Central memory CD8-positive, alpha-beta T cell (primary cell): ENCODE measurements around the gene BASP1.
"Not testable (repeated sequence)": the region's sequence is repeated elsewhere in the genome, so short reads cannot be mapped to it uniquely, and the experiment has no call there.

Source experiments
- ATAC-seq: fragments of 150-1000 bp; cut with Tn5 transposase; replicated peaks from 2 replicates; pipeline ENCODE4 v1.10.0; 2022; ENCODE audit warnings: mild to moderate bottlenecking, moderate FRiP score, moderate number of reproducible peaks; ENCODE audit not compliant: poor library complexity, severe bottlenecking; ENCODE audit errors: extremely low read depth
- DNase-seq, 2 donors: peaks; one replicate each; pipeline ENCODE4 v3.0.0; 2021; ENCODE audit warnings: low spot score in 2 of 2
- H3K27ac Mint-ChIP-seq: one replicate; pipeline ENCODE4 v1.8.0; 2022; ENCODE audit warnings: low read depth, mild to moderate bottlenecking, moderate library complexity, mixed read lengths
- H3K27me3 Mint-ChIP-seq: one replicate; pipeline ENCODE4 v1.8.0; 2022; ENCODE audit warnings: mixed read lengths
- H3K36me3 Mint-ChIP-seq: one replicate; pipeline ENCODE4 v1.8.0; 2022; ENCODE audit warnings: mild to moderate bottlenecking, moderate library complexity, mixed read lengths; ENCODE audit not compliant: insufficient read depth
- H3K4me1 Mint-ChIP-seq: one replicate; pipeline ENCODE4 v1.8.0; 2022; ENCODE audit warnings: mixed read lengths
- H3K4me3 Mint-ChIP-seq: one replicate; pipeline ENCODE4 v1.8.0; 2022; ENCODE audit warnings: mild to moderate bottlenecking, moderate library complexity, mixed read lengths
- H3K9me3 Mint-ChIP-seq: one replicate; pipeline ENCODE4 v1.8.0; 2022; ENCODE audit warnings: mixed read lengths

The BASP1 gene

DNA sequence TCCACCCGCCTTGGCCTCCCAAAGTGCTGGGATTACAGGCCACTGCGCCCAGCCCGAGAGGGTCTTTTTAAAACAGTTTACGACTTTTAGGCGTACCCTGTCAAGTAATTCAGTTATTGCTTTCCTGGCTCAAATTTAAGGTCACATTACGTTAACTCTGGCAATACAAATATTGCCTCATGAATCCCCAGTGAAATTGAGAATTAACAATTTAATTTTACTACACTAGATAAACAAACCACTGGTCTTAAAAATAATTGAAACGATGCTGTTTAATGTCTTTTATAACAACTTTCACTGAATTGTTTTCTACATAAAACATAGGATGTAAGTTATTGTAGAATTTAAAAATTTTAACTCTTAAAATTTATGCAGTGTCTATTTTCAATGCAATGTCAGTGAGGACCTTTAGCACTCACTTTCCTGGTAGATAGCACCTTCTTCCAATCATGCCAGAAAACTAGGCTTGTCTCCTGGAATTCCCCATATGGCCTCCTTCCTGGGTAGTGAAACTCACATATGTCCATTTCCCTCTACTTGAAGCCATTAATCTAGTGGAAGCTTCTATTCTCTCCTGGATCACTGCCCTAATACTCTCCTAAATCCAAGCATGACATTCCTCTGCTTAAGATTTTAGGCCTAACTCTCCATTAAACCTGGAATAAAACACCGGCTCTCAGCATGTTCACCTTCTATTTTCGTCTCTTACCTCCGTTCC is 13.5 kb downstream of the BASP1 start:
- H3K27ac Mint-ChIP-seq: no peak overlapping the region

DNA sequence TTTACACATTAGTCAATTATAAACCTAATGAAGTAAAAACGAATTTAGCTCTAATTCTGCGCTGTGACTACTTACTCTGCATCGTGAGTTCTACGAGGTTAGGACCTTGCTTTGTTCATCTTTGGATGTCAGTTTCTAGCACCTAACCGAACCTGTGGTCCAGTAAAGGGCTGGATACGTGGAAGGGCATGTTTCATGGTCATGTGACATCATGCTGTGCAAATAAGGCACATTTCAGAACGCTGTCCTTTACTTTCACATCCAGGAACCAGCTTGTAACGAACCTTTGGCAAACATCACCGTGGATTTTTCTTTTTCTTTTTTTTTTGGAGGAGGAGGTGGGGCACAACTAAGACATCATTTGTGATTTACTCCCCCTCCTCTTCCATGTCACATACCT is 15.0 kb downstream of the BASP1 start:
- ATAC-seq (no peak), DNase-seq (no peak)
- H3K36me3 Mint-ChIP-seq: peaks cover 3% of the 10 kb centered on the region
- H3K9me3 Mint-ChIP-seq: peaks cover 12% of the 10 kb centered on the region
- H3K27me3 Mint-ChIP-seq: no peaks in the 10 kb centered on the region
- no peak overlapping the region for H3K4me3 Mint-ChIP-seq
- H3K27ac Mint-ChIP-seq: no peak overlapping the region
- no peaks in the 10 kb centered on the region for H3K4me1 Mint-ChIP-seq

More for the DNA sequence above, 13.5 kb downstream of the BASP1 start:
- H3K4me3 Mint-ChIP-seq: no peak overlapping the region
- no peaks in the 10 kb centered on the region for H3K27me3 Mint-ChIP-seq
- DNase-seq: no peak
- no peaks in the 10 kb centered on the region for H3K4me1 Mint-ChIP-seq
- peaks cover 12% of the 10 kb centered on the region for H3K9me3 Mint-ChIP-seq
- ATAC-seq: no peak
- H3K36me3 Mint-ChIP-seq: peaks cover 3% of the 10 kb centered on the region

- peaks cover 3% of the 10 kb centered on the region for H3K36me3 Mint-ChIP-seq
- no peaks in the 10 kb centered on the region for H3K4me1 Mint-ChIP-seq
- ATAC-seq (no peak), DNase-seq (no peak)
- H3K9me3 Mint-ChIP-seq: peaks cover 10% of the 10 kb centered on the region
- no peak overlapping the region for H3K4me3 Mint-ChIP-seq
- no peaks in the 10 kb centered on the region for H3K27me3 Mint-ChIP-seq
- no peak overlapping the region for H3K27ac Mint-ChIP-seq
These were observed 16.1 kb downstream of the BASP1 start for GRCh38 chr5:17233488-17233887.

DNA sequence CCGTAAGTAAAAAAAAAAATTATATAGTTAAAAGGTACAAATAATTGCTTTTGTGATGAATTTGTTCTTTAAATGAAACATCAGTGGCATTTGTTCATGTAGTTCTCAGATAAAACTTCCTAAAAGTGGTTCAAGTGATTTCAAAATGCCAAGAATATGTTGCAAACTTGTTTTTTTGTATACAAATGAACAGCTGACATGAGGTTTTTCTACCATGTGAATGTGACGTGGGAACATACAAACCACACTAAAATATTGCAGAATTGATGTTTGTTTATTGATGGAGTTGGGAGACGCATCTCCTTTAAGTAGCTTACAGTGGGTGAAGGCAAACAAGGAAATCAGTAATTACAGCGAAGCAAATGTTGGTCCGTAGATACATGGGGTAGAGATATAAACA is 16.9 kb downstream of the BASP1 start:
- Mint-ChIP-seq H3K27ac (no peak overlapping the region), H3K36me3 (peaks cover 3% of the 10 kb centered on the region)

DNA sequence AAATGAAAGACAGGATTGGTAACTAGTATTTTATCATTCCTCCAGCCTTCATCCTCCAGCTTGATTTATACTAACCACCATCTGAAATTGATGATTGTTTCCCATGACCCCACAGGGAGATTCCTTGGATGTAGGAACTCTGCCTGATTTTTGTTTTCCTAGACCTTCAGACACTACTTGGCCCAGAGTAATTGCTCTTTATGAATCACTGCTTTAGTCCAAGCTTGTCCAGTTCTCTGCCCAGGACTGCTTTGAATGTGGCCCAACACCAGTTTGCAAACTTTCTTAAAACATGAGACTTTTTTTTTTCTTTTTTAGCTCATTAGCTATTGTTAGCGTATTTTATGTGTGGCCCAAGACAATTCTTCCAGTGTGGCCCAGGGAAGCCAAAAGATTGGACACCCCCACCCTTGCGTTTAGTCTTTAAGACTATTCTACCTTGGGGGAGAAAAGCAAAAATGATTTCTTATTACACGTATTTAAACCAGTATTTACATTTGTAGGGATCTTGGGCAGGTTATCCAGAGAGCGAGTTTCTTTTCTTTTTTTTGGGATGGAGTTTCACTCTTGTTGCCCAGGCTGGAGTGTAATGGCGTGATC is 18.4 kb downstream of the BASP1 start:
- ATAC-seq (no peak), DNase-seq (no peak)
- no peaks in the 10 kb centered on the region for H3K4me1 Mint-ChIP-seq
- no peak overlapping the region for H3K4me3 Mint-ChIP-seq
- H3K9me3 Mint-ChIP-seq: peaks cover 6% of the 10 kb centered on the region
- no peaks in the 10 kb centered on the region for H3K27me3 Mint-ChIP-seq
- H3K27ac Mint-ChIP-seq: no peak overlapping the region
- H3K36me3 Mint-ChIP-seq: peaks cover 3% of the 10 kb centered on the region

More for the DNA sequence above, 16.9 kb downstream of the BASP1 start:
- H3K9me3 Mint-ChIP-seq: peaks cover 6% of the 10 kb centered on the region
- no peaks in the 10 kb centered on the region for H3K27me3 Mint-ChIP-seq
- no peaks in the 10 kb centered on the region for H3K4me1 Mint-ChIP-seq
- ATAC-seq: no peak
- no peak for DNase-seq
- no peak overlapping the region for H3K4me3 Mint-ChIP-seq

GRCh38 chr5:17238521-17239041 is 21.1 kb downstream of the BASP1 start:
- Mint-ChIP-seq H3K36me3 (no peaks in the 10 kb centered on the region), H3K9me3 (peaks cover 7% of the 10 kb centered on the region), H3K27me3 (no peaks in the 10 kb centered on the region), H3K27ac (no peak overlapping the region), H3K4me3 (no peak overlapping the region), H3K4me1 (no peaks in the 10 kb centered on the region)
- ATAC-seq: no peak
- no peak for DNase-seq

DNA sequence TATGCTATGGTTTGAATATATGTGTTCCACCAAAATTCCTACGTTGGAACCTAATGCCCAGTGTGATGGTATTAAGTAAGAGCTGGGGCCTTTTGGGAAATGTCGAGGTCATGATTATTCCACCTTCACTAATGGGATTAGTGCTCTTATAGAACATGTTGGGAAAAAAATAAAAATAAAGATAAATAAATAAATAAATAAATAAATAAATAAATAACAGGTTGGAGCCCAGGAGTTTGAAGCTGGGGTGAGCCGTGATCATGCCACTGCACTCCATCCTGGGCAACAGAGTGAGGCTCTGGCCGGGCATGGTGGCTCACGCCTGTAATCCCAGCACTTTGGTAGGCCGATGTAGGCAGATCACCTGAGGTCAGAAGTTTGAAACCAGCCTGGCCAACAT is 22.5 kb downstream of the BASP1 start:
- H3K4me1 Mint-ChIP-seq: no peaks in the 10 kb centered on the region
- DNase-seq (no peak), ATAC-seq (no peak)
- H3K27ac Mint-ChIP-seq: no peak overlapping the region
- H3K27me3 Mint-ChIP-seq: no peaks in the 10 kb centered on the region
- no peaks in the 10 kb centered on the region for H3K36me3 Mint-ChIP-seq
- H3K4me3 Mint-ChIP-seq: no peak overlapping the region
- peaks cover 12% of the 10 kb centered on the region for H3K9me3 Mint-ChIP-seq

- no peak for ATAC-seq
- H3K27ac Mint-ChIP-seq: no peak overlapping the region
- no peaks in the 10 kb centered on the region for H3K36me3 Mint-ChIP-seq
- no peak for DNase-seq
- H3K9me3 Mint-ChIP-seq: peaks cover 12% of the 10 kb centered on the region
- H3K4me1 Mint-ChIP-seq: no peaks in the 10 kb centered on the region
- no peaks in the 10 kb centered on the region for H3K27me3 Mint-ChIP-seq
- no peak overlapping the region for H3K4me3 Mint-ChIP-seq
These were observed 23.1 kb downstream of the BASP1 start for GRCh38 chr5:17240487-17240886.

GRCh38 chr5:17241635-17242034 is 24.2 kb downstream of the BASP1 start:
- Mint-ChIP-seq H3K4me1 (no peaks in the 10 kb centered on the region), H3K27ac (no peak overlapping the region), H3K9me3 (peaks cover 12% of the 10 kb centered on the region), H3K36me3 (no peaks in the 10 kb centered on the region), H3K4me3 (no peak overlapping the region), H3K27me3 (no peaks in the 10 kb centered on the region)
- DNase-seq: no peak
- ATAC-seq: no peak

- H3K27me3 Mint-ChIP-seq: no peaks in the 10 kb centered on the region
- no peaks in the 10 kb centered on the region for H3K36me3 Mint-ChIP-seq
- DNase-seq (no peak), ATAC-seq (no peak)
- H3K9me3 Mint-ChIP-seq: peaks cover 12% of the 10 kb centered on the region
- H3K4me1 Mint-ChIP-seq: no peaks in the 10 kb centered on the region
- H3K27ac Mint-ChIP-seq: no peak overlapping the region
- no peak overlapping the region for H3K4me3 Mint-ChIP-seq
These were observed 26.0 kb downstream of the BASP1 start for GRCh38 chr5:17243287-17244063.

DNA sequence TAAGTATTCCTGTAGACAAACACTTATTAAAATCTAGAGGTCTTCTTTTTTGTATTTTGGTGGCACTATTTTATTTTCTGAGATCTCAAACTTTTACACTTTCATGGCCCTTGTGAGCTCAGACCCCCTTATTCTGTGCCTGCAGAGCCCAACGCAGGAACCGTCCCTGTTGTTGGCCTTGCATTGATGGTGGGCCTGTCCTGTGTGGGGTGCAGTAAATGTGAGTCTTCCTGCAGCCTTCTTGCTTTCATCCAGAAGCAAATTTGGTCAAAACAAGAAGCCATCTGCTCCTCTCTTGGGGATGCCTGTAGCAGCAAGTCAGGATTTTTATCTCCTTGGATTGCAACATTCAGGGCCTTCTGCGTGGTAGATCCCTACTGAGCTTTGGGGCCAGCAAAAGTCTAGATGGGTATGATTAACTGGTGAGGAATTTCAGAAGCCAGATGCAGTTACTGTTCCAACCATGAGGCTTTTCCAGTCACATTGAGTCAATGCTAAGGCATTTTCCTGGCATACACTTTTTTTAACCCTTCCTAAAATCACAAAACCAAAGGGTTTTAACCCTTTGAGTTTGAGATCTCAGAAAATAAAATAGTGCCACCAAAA is 31.7 kb downstream of the BASP1 start:
- Mint-ChIP-seq H3K4me1 (no peaks in the 10 kb centered on the region), H3K27me3 (no peaks in the 10 kb centered on the region), H3K4me3 (no peak overlapping the region), H3K9me3 (peaks cover 22% of the 10 kb centered on the region), H3K36me3 (no peaks in the 10 kb centered on the region), H3K27ac (no peak overlapping the region)
- ATAC-seq (no peak), DNase-seq (no peak)

DNA sequence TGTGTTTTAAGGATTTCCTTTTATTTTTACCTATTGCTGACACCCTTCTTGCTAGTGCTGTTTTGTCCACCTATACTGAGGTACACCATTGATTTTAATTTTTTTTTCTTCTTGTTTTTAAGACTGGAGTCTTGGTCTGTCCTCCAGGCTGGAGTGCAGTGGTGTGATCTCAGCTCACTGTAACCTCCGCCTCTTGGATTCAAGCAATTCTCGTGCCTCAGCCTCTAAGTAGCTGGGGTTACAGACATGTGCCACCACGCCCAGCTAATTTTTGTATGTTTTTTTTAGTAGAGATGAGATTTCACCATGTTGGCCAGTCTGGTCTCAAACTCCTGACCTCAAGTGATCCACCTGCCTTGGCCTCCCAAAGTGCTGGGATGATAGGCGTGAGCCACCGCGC is 32.4 kb downstream of the BASP1 start:
- not testable (repeated sequence) for H3K27ac Mint-ChIP-seq, H3K4me3 Mint-ChIP-seq, H3K4me1 Mint-ChIP-seq, H3K27me3 Mint-ChIP-seq, ATAC-seq, H3K36me3 Mint-ChIP-seq, DNase-seq
- peaks cover 18% of the 10 kb centered on the region for H3K9me3 Mint-ChIP-seq
